Tibial nerve (tissue), 4 donors: ENCODE results near the gene HNRNPUL1. TPM values are rescaled to one million over a fixed set of nuclear protein-coding genes. Genes with fewer than 3 reads are reported as not detected.

Experiments
- DNase-seq, 2 donors: peaks; one replicate each; pipeline ENCODE4 v3.0.0-alpha.2; 2019; ENCODE audit warnings: low spot score in 2 of 2
- H3K27ac ChIP-seq, 4 donors: fragments of 200-600 bp; sonication (generic) in 3 of 4; one replicate each; pipeline ENCODE4 v1.5.1; 2017 to 2019; ENCODE audit warnings: mild to moderate bottlenecking in 1 of 4
- H3K27me3 ChIP-seq, 2 donors: fragments of 200-600 bp; sonication (generic) in 1 of 2; one replicate each; pipeline versions ENCODE4 v1.5.1 to v1.6.0; 2017 to 2019
- H3K36me3 ChIP-seq, 3 donors: fragments of 200-600 bp; sonication (generic); one replicate each; pipeline ENCODE4 v1.5.1; 2018 to 2019
- H3K4me1 ChIP-seq, 4 donors: fragments of 200-600 bp; sonication (generic) in 3 of 4; one replicate each; pipeline ENCODE4 v1.5.1; 2017 to 2019
- H3K4me3 ChIP-seq, 4 donors: fragments of 200-600 bp; sonication (generic) in 3 of 4; one replicate each; pipeline ENCODE4 v1.5.1; 2017 to 2019; ENCODE audit warnings: mild to moderate bottlenecking in 1 of 4, moderate library complexity in 1 of 4
- H3K9me3 ChIP-seq, 4 donors: fragments of 200-600 bp; sonication (generic) in 3 of 4; one replicate each; pipeline ENCODE4 v1.5.1; 2017 to 2019
- EP300 ChIP-seq, 2 donors: sonication (generic); formaldehyde crosslinking; IDR thresholded peaks; one replicate each; pipeline ENCODE4 v1.6.1; 2017; ENCODE audit warnings: antibody characterized with exemption in 2 of 2, mild to moderate bottlenecking in 1 of 2
- POLR2A ChIP-seq, 2 donors: fragments of 450-650 bp; IDR thresholded peaks; one replicate each; pipeline ENCODE4 v1.6.1; 2017; ENCODE audit warnings: antibody characterized with exemption in 2 of 2, mild to moderate bottlenecking in 2 of 2, moderate library complexity in 2 of 2
- WGBS, 2 donors: methylation state at CpG; one replicate each; pipeline ENCODE4 v1.1.5; 2018; 5-methylcytosine and 5-hydroxymethylcytosine counted together
- total RNA-seq, 4 donors: library from RNA; depleted of rRNA; stranded (reverse); fragments of >200 nt; gene quantifications; one replicate each; pipeline ENCODE4 v1.1.0, GENCODE V29; 2016
- TF ChIP-seq, protein P1 (sequence below), 5 experiments: fragments of 200-600 bp in 3 of 5; fragments of 450-650 bp in 2 of 5; sonication (generic) in 3 of 5; IDR thresholded peaks; one replicate each; pipeline ENCODE4 v1.5.1; 2016 to 2019; ENCODE audit warnings: antibody characterized with exemption in 5 of 5, mild to moderate bottlenecking in 3 of 5, moderate library complexity in 2 of 5

Gene HNRNPUL1
- total RNA-seq, 4 donors from 2014 or later = 136 to 163 (median 146) TPM

DNA sequence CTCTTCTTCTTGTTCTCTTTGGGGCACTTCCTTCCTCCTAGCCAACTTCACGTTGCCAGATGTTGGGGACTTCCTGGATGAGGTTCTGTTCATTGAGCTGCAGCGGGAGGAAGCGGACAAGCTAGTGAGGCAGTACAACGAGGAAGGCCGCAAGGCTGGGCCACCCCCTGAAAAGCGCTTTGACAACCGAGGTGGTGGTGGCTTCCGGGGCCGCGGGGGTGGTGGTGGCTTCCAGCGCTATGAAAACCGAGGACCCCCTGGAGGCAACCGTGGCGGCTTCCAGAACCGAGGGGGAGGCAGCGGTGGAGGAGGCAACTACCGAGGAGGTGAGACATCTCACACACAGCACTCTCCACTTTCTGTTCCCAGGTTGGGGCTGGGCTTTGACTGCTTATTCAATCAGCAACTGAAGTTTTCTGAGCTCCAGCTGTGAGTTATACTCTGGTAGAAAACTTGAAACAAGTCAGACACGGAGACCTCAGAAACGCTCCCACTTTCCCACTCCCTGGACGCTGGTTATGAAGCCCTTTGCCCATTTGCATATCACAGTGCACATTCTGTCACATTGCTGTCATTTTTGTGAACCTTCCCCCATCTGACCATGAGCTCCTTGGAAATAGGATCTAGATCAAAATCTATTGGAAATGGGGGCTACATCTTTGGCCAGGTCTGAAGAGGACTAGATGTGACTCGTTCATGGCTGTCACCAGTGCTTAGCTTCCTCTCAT lies 38.6 kb downstream of the HNRNPUL1 start:
- Histone ChIP-seq H3K4me1 (peaks cover 4 to 37% (median 25%) of the 10 kb centered on the region in 4 donors), H3K27me3 (no peaks in the 10 kb centered on the region), H3K36me3 (peaks cover 10 to 74% (median 34%) of the 10 kb centered on the region in 3 donors), H3K27ac (peak overlapping the region in 2 of 4 donors; percentile 42 to 61), H3K9me3 (no peaks in the 10 kb centered on the region), H3K4me3 (no peak overlapping the region)
- TF ChIP-seq POLR2A (IDR thresholded peaks at IDR 0.05) = no peak
- WGBS, 2 donors = 77 to 83% methylated on average over 21 of the region's 21 CpGs
- no peak for DNase-seq

DNA sequence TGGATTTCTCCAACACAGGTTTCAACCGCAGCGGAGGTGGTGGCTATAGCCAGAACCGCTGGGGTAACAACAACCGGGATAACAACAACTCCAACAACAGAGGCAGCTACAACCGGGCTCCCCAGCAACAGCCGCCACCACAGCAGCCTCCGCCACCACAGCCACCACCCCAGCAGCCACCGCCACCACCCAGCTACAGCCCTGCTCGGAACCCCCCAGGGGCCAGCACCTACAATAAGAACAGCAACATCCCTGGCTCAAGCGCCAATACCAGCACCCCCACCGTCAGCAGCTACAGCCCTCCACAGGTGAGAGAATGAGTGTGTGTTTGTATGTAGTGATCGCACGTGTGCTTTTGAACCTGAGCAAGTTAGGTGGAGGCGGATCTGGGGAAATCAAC lies 39.8 kb downstream of the HNRNPUL1 start:
- peaks cover 10 to 70% (median 34%) of the 10 kb centered on the region in 3 donors for H3K36me3 ChIP-seq
- H3K27me3 ChIP-seq = no peaks in the 10 kb centered on the region
- H3K9me3 ChIP-seq = no peaks in the 10 kb centered on the region
- no peak overlapping the region for H3K4me3 ChIP-seq
- H3K27ac ChIP-seq = no peak overlapping the region
- 91 to 96% methylated on average over 13 of the region's 14 CpGs for WGBS, 2 donors
- H3K4me1 ChIP-seq = peaks cover 0 to 37% (median 24%) of the 10 kb centered on the region in 4 donors
- TF ChIP-seq POLR2A (IDR thresholded peaks at IDR 0.05) (no peak), EP300 (IDR thresholded peaks at IDR 0.05) (no peak)
- TF ChIP-seq, protein P1, sequence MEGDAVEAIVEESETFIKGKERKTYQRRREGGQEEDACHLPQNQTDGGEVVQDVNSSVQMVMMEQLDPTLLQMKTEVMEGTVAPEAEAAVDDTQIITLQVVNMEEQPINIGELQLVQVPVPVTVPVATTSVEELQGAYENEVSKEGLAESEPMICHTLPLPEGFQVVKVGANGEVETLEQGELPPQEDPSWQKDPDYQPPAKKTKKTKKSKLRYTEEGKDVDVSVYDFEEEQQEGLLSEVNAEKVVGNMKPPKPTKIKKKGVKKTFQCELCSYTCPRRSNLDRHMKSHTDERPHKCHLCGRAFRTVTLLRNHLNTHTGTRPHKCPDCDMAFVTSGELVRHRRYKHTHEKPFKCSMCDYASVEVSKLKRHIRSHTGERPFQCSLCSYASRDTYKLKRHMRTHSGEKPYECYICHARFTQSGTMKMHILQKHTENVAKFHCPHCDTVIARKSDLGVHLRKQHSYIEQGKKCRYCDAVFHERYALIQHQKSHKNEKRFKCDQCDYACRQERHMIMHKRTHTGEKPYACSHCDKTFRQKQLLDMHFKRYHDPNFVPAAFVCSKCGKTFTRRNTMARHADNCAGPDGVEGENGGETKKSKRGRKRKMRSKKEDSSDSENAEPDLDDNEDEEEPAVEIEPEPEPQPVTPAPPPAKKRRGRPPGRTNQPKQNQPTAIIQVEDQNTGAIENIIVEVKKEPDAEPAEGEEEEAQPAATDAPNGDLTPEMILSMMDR (IDR thresholded peaks at IDR 0.05) = no peak
- no peak for DNase-seq

DNA sequence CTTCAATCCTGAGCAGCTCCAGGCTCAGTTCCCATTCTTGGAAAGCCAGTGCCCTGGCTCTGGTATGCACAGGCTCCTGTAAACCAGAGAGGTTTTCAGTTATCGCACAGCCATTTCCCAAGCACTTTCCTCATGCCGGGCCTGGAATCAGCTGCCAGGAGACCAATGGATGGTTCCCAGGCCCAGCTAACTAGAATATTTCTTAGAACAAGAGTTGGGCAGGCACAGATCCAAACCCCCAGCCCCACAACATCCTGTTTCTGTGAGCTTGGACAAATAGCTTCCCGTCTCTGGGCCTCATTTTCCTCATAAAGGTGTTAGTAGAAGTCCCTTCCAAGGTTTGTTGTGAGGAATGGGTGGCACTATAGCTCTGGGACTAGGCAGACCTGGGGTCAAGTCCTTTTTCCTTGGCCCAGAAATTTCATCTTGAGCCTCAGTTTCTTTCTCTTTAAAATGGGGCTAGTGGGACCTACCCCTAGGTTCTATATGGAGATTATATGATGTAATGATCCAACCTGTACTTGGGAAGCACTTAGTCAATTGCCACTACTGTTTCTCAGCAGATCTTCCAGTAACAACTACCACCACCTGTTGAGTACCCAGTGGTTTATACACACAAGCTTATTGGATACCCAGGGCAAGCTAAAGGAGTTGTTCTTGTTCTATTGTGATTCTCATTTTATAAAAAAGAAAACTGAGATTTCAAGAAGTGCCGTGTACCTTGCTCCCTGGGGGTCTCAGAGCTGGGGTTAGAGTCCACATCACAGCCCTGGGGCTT lies 40.7 kb downstream of the HNRNPUL1 start:
- Histone ChIP-seq H3K27ac (peak overlapping the region in 1 of 4 donors; percentile 1), H3K36me3 (peaks cover 10 to 70% (median 34%) of the 10 kb centered on the region in 3 donors), H3K4me3 (no peak overlapping the region), H3K4me1 (peaks cover 0 to 32% (median 18%) of the 10 kb centered on the region in 4 donors), H3K27me3 (no peaks in the 10 kb centered on the region), H3K9me3 (no peaks in the 10 kb centered on the region)
- WGBS, 2 donors = 78 to 87% methylated on average over 4 of the region's 4 CpGs
- TF ChIP-seq POLR2A (IDR thresholded peaks at IDR 0.05) (no peak), EP300 (IDR thresholded peaks at IDR 0.05) (no peak)
- TF ChIP-seq, protein P1 (IDR thresholded peaks at IDR 0.05) = no peak
- no peak for DNase-seq

DNA sequence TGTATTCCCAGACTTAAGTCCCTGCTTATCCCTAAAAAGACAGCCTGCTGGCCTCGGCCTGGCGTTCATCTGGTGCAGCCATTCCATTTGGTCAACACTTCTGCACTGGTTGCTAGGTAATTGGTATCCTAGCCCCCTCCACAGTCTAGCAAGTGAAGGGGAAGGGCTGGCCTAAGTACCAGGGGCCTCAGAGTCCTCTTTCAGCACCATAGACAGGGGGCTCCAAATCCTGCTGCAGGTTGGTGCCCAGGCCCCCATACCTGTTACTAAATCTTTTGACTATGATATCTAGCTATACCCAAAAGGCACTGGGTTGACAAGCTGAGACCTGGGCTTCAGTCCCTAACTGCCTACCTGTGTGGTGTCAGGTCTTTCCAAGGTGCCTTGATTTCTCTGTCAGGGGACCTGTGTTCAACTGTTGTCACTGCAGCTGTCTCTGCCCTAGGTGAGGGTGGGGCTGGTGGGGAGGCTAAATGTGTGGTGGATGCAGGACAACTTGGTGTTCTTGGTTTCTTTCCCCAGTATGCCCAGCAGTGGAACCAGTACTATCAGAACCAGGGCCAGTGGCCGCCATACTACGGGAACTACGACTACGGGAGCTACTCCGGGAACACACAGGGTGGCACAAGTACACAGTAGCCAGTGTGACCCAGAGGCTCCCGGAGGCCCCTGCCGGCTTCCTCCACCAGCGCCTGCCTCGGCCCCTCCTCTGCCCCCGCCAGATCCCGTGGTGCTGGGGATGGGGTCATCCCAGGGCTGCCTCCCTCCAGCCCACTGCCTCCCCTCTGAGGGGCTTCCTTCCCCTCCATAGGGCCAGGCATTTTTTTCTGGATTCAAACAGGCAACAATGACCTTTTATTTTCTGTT lies 42.0 kb downstream of the HNRNPUL1 start:
- Histone ChIP-seq H3K9me3 (no peaks in the 10 kb centered on the region), H3K27ac (peak overlapping the region in 3 of 4 donors; percentile 41 to 64 (median 54)), H3K27me3 (no peaks in the 10 kb centered on the region), H3K4me1 (peaks cover 0 to 33% (median 20%) of the 10 kb centered on the region in 4 donors), H3K4me3 (no peak overlapping the region), H3K36me3 (peaks cover 10 to 58% (median 34%) of the 10 kb centered on the region in 3 donors)
- no peak for TF ChIP-seq POLR2A (IDR thresholded peaks at IDR 0.05)
- no peak for TF ChIP-seq EP300 (IDR thresholded peaks at IDR 0.05)
- TF ChIP-seq, protein P1 (IDR thresholded peaks at IDR 0.05) = no peak
- WGBS, 2 donors = 44 to 53% methylated on average over 8 to 10 of the region's 13 CpGs
- no peak for DNase-seq
